HepG2 (cell line): ENCODE measurements around the gene POLR3GL. TPM values are rescaled to one million over a fixed set of nuclear protein-coding genes. Genes with fewer than 3 reads are reported as not detected.
A peak's percentile ranks its signal among the peaks of the same experiment; 100 is the strongest.

ENCODE experiments used
- CEBPZ ChIP-seq: IDR thresholded peaks from 2 replicates; pipeline ENCODE4 v1.6.1; 2012; ENCODE audit warnings: low read length, improper control_type of control experiment
- GATAD1 ChIP-seq: IDR thresholded peaks from 2 replicates; pipeline ENCODE4 v1.6.1; 2016; ENCODE audit warnings: missing genetic modification reagents, missing compliant biosample characterization
- KIAA2018 ChIP-seq: sonication (generic); formaldehyde crosslinking; IDR thresholded peaks from 2 replicates; pipeline ENCODE4 v1.5.0; 2020; ENCODE audit warnings: mild to moderate bottlenecking, missing genetic modification reagents, borderline replicate concordance
- KMT2B ChIP-seq: IDR thresholded peaks from 2 replicates; pipeline ENCODE4 v1.6.1; 2016; ENCODE audit warnings: missing genetic modification reagents, missing compliant biosample characterization
- NFRKB ChIP-seq: fragments of 450-650 bp; IDR thresholded peaks from 2 replicates; pipeline ENCODE4 v1.6.1; 2017
- PAX8 ChIP-seq: sonication (generic); formaldehyde crosslinking; IDR thresholded peaks from 2 replicates; pipeline ENCODE4 v1.8.0; 2022; ENCODE audit warnings: mild to moderate bottlenecking, missing genetic modification reagents, borderline replicate concordance
- PTBP1 ChIP-seq: fragments of 200-400 bp; formaldehyde crosslinking; IDR thresholded peaks from 2 replicates; pipeline ENCODE4 v1.6.1; 2018; ENCODE audit warnings: low read length, low read depth; ENCODE audit not compliant: poor library complexity, severe bottlenecking
- RBFOX2 ChIP-seq: fragments of 200-400 bp; formaldehyde crosslinking; IDR thresholded peaks from 2 replicates; pipeline ENCODE4 v1.6.1; 2017; ENCODE audit warnings: low read depth, mild to moderate bottlenecking, low read length
- SKI ChIP-seq: fragments of 450-650 bp; IDR thresholded peaks from one replicate; pipeline ENCODE4 v1.6.1; 2018; ENCODE audit warnings: mild to moderate bottlenecking; ENCODE audit not compliant: partially characterized antibody
- TBX2 ChIP-seq: sonication (generic); formaldehyde crosslinking; IDR thresholded peaks from 2 replicates; pipeline ENCODE4 v1.5.0; 2020; ENCODE audit warnings: missing genetic modification reagents, mild to moderate bottlenecking, borderline replicate concordance
- ZFP36L1 ChIP-seq: sonication (generic); formaldehyde crosslinking; IDR thresholded peaks from 2 replicates; pipeline ENCODE4 v1.8.0; 2022; ENCODE audit warnings: mild to moderate bottlenecking, missing genetic modification reagents, moderate library complexity
- ZNF225 ChIP-seq: sonication (generic); formaldehyde crosslinking; IDR thresholded peaks from 2 replicates; pipeline ENCODE4 v1.4.0; 2020; ENCODE audit warnings: mild to moderate bottlenecking, missing genetic modification reagents
- ZNF605 ChIP-seq: sonication (generic); formaldehyde crosslinking; IDR thresholded peaks from 2 replicates; pipeline ENCODE4 v1.8.0; 2022; ENCODE audit warnings: mild to moderate bottlenecking, missing genetic modification reagents
- ZNF607 ChIP-seq: sonication (generic); formaldehyde crosslinking; IDR thresholded peaks from 2 replicates; pipeline ENCODE4 v1.5.1; 2020; ENCODE audit warnings: missing genetic modification reagents, mild to moderate bottlenecking, borderline replicate concordance
- ZNF776 ChIP-seq: sonication (generic); formaldehyde crosslinking; IDR thresholded peaks from 2 replicates; pipeline ENCODE4 v1.4.0; 2020; ENCODE audit warnings: mild to moderate bottlenecking, missing genetic modification reagents
- polyA plus RNA-seq, 8 experiments: library from polyadenylated mRNA; depleted of rRNA in 3 of 8; stranded (reverse) in 7 of 8; unstranded in 1 of 8; fragments of >200 nt; fragmentation: Illumina TruSeq in 4 of 8; extraction: Trizol in 4 of 8; gene quantifications; 2 replicates each; pipeline versions ENCODE4 v1.2.1 to v1.2.3, GENCODE V29; 2011 to 2016; ENCODE audit warnings: low read depth in 4 of 8, missing spikeins in 1 of 8, mixed read lengths in 1 of 8; ENCODE audit not compliant: insufficient read depth in 1 of 8
- total RNA-seq, 5 experiments: library from RNA; depleted of rRNA; stranded (reverse); fragments of >200 nt; fragmentation: Illumina TruSeq; extraction: Trizol; gene quantifications; 2 replicates each; pipeline ENCODE4 v1.2.3, GENCODE V29; 2016; ENCODE audit warnings: low read depth in 1 of 5
- TF ChIP-seq, protein P1 (sequence below): sonication (generic); formaldehyde crosslinking; IDR thresholded peaks from 2 replicates; pipeline ENCODE4 v1.5.1; 2020; ENCODE audit warnings: mild to moderate bottlenecking, moderate library complexity, missing genetic modification reagents

The POLR3GL gene
- total and polyA plus RNA-seq, 2 of the 13 experiments (the other 11 are each of a cell fraction or from before 2014, with no cell fraction given), result 11.5 to 12.4 TPM

DNA sequence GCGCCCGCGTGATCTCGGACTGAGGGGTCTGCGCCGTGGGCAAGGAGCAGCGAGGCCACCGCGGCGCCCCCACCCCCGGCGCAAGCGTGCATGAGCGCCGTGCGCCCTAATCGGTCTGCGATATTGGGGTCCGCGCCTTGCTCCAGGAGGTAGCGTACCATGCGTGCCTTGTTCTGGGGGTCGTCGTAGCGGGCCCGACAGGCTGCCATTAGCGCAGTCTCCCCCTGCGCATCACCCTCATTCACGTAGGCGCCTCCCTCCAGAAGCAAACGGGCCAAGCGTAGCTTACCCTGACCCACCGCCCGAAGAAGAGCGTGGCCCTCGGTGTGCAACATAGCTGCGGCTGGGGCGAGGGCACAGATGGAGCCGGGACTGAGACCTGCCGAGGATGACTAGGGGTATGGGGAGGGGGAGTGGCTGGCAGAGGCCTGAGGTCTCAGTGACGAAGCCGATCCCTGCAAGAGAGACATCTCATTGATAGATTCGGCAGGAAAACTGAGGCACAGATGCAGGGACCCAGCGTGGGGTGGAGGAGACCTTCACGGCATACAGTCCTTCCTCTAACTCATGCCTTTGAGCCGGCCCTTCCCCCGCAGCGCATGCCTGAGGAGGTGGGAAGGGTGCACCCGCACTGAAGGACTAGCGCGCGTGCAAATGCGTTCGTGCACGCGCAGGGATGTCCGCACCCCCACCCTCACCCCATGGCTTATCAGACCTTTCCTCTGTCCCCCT lies 2.9 kb upstream of the POLR3GL start (continued):
- TF ChIP-seq ZFP36L1 (CRISPR knock-in tag) (no peak), ZNF225 (CRISPR knock-in tag) (0 out of 2 replicates have a peak, but pooled peaks have one; percentile 30), CEBPZ (no peak), ZNF605 (CRISPR knock-in tag) (peak; percentile 42; the same call in 1 of the 2 replicates), SKI (no peak), TBX2 (CRISPR knock-in tag) (peak; percentile 36; the same call in 1 of the 2 replicates), KIAA2018 (CRISPR knock-in tag) (no peak), ZNF776 (0 out of 2 replicates have a peak, but pooled peaks have one; percentile 28), PTBP1 (no peak), ZNF607 (CRISPR knock-in tag) (0 out of 2 replicates have a peak, but pooled peaks have one; percentile 44), NFRKB (no peak), PAX8 (0 out of 2 replicates have a peak, but pooled peaks have one; percentile 26), RBFOX2 (no peak), KMT2B (CRISPR knock-in tag) (no peak), GATAD1 (no peak)
- TF ChIP-seq, protein P1, sequence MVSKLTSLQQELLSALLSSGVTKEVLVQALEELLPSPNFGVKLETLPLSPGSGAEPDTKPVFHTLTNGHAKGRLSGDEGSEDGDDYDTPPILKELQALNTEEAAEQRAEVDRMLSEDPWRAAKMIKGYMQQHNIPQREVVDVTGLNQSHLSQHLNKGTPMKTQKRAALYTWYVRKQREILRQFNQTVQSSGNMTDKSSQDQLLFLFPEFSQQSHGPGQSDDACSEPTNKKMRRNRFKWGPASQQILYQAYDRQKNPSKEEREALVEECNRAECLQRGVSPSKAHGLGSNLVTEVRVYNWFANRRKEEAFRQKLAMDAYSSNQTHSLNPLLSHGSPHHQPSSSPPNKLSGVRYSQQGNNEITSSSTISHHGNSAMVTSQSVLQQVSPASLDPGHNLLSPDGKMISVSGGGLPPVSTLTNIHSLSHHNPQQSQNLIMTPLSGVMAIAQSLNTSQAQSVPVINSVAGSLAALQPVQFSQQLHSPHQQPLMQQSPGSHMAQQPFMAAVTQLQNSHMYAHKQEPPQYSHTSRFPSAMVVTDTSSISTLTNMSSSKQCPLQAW, result 0 out of 2 replicates have a peak, but pooled peaks have one; percentile 37
